Cardiac fibroblast (primary cell): ENCODE results near the gene SIAH2.

Experiments used
- DNase-seq, 2 donors: peaks; one replicate each; pipeline versions ENCODE4 v3.0.0 to v3.0.0-alpha.2; 2010; ENCODE audit warnings: low read depth in 2 of 2
- H3K4me3 ChIP-seq, 2 donors: replicated peaks in 1 of 2; 1 replicate in 1 of 2; 2 replicates in 1 of 2; pipeline ENCODE4 v1.5.1; 2011; ENCODE audit warnings: low read depth in 2 of 2, low read length in 2 of 2, mild to moderate bottlenecking in 2 of 2, moderate library complexity in 1 of 2
- CTCF ChIP-seq: IDR thresholded peaks from one replicate; pipeline ENCODE4 v1.5.1; 2011; ENCODE audit warnings: low read depth, mild to moderate bottlenecking, low read length, inconsistent platforms

Gene SIAH2

GRCh38 chr3:150736903-150737832, 25.8 kb downstream of the SIAH2 start:
- no peak overlapping the region for H3K4me3 ChIP-seq
- DNase-seq: peak; percentile 41 to 56
- no peak for TF ChIP-seq CTCF

- DNase-seq: no peak
- H3K4me3 ChIP-seq: no peak overlapping the region
- TF ChIP-seq CTCF: no peak
Observed at GRCh38 chr3:150736316-150736719, 26.7 kb downstream of the SIAH2 start.

GRCh38 chr3:150734795-150735119, 28.2 kb downstream of the SIAH2 start:
- H3K4me3 ChIP-seq: no peak overlapping the region
- TF ChIP-seq CTCF: no peak
- DNase-seq: no peak

GRCh38 chr3:150733936-150734794, 28.8 kb downstream of the SIAH2 start:
- TF ChIP-seq CTCF: no peak
- no peak overlapping the region for H3K4me3 ChIP-seq
- DNase-seq: peak; percentile 20 to 79

- H3K4me3 ChIP-seq: no peak overlapping the region
- DNase-seq: peak in 1 of 2 donors; percentile 72
- no peak for TF ChIP-seq CTCF
Observed at GRCh38 chr3:150733373-150733935, 29.5 kb downstream of the SIAH2 start.

GRCh38 chr3:150729682-150730360, 33.1 kb downstream of the SIAH2 start:
- TF ChIP-seq CTCF: no peak
- no peak overlapping the region for H3K4me3 ChIP-seq
- no peak for DNase-seq
